Measurements from ENCODE around the gene B4GALNT4. TPM values are rescaled to one million over a fixed set of nuclear protein-coding genes. Genes with fewer than 3 reads are reported as not detected.
"Not testable (repeated sequence)": the region's sequence is repeated elsewhere in the genome, so short reads cannot be mapped to it uniquely, and the experiment has no call there.

Gene B4GALNT4
- total and polyA plus RNA-seq, 2 of the 13 experiments (the other 11 are each of a cell fraction or from before 2014, with no cell fraction given), result 30.5 to 50.1 TPM

DNA sequence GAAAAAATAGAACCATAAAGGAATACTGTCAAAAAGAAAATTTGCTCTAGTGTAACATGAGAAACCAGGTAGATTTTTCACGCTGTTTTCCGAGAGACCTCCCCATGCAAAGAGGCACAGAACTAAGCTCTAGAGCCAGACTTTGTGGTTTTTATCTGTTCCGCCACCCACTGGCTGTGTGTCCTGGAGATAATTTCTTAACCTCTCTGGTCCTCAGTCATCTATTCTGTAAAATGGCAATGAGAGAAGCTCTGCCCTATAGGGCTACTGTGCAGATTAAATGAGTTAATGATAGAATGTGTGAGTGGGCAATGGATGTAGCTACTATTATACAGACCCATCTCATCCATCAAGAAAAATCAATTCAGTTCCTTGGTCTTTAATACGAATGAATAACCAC, 54.9 kb downstream of the B4GALNT4 start:
- WGBS (ENCODE audit: low lambda C conversion rate), result 96% methylated on average over 4 of the region's 4 CpGs
- Histone ChIP-seq H3K9me3 (ENCODE audit: low read length) (no peaks in the 10 kb centered on the region), H4K20me1 (ENCODE audit: insufficient read depth, low read length) (no peaks in the 10 kb centered on the region), H3K9ac (ENCODE audit: insufficient read depth, low read depth, low read length) (no peak overlapping the region), H3K27ac (ENCODE audit: extremely low read length, insufficient read depth, low read length) (no peak overlapping the region), H3K4me1 (ENCODE audit: insufficient read depth, low read length) (no peaks in the 10 kb centered on the region), H3K79me2 (ENCODE audit: insufficient read depth, low read length) (no peaks in the 10 kb centered on the region), H3K27me3 (ENCODE audit: control insufficient read depth in 1 of 2, insufficient read depth in 2 of 2, low read length in 2 of 2) (no peaks in the 10 kb centered on the region), H3K4me3 (replicated peaks in 1 of 3; ENCODE audit: insufficient read depth in 1 of 3, low read depth in 2 of 3, low read length in 3 of 3) (no peak overlapping the region), H3K4me2 (ENCODE audit: low read depth, low read length) (no peak overlapping the region), H2AFZ (ENCODE audit: low read length) (no peak overlapping the region), H3K36me3 (replicated peaks in 1 of 2; ENCODE audit: control insufficient read depth in 1 of 2, insufficient read depth in 2 of 2, low read length in 2 of 2) (no peaks in the 10 kb centered on the region)
- no peak for TF ChIP-seq MEIS1 (CRISPR knock-in tag; IDR thresholded peaks at IDR 0.05; ENCODE audit: borderline replicate concordance)
- TF ChIP-seq ZNF768 (CRISPR knock-in tag; IDR thresholded peaks at IDR 0.05), result peak; percentile 61; the same call in 1 of the 2 replicates
- BruUV-seq (replicated peaks), result no TSS peak
- ATAC-seq (no peak), DNase-seq (ENCODE audit: low spot score) (no peak), FAIRE-seq (no peak)
- CTCF ChIA-PET (ENCODE audit: low intra/inter-chr PET ratio, low total read pairs), result no interaction called here
- intact Hi-C loops (cut with micrococcal nuclease; ENCODE audit: unreplicated experiment) (no loop called here), in situ Hi-C loops (cut with HindIII; ENCODE audit: extremely low pct_ligation_motif_present, low pct_unique_long_range_greater_than_20kb) (no loop called here)
- POLR2A ChIA-PET, result no interaction called here

DNA sequence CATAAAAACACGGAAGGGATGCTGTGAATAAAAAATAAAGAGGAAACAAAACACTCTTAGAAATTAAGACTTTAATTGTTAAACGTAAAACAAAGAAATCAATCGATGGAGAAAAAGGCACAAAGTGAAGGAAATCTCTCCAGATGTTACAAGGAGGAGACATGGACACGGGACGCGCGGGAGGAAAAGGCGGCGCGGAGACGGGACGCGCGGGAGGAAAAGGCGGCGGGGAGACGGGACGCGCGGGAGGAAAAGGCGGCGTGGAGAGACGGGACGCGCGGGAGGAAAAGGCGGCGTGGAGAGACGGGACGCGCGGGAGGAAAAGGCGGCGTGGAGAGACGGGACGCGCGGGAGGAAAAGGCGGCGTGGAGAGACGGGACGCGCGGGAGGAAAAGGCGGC, 55.5 kb downstream of the B4GALNT4 start:
- H3K9ac ChIP-seq (ENCODE audit: insufficient read depth, low read depth, low read length); in situ Hi-C loops (cut with HindIII; ENCODE audit: extremely low pct_ligation_motif_present, low pct_unique_long_range_greater_than_20kb); H3K79me2 ChIP-seq (ENCODE audit: insufficient read depth, low read length); ATAC-seq; H3K27ac ChIP-seq (ENCODE audit: extremely low read length, insufficient read depth, low read length); FAIRE-seq; BruUV-seq (replicated peaks); H3K4me1 ChIP-seq (ENCODE audit: insufficient read depth, low read length); H3K27me3 ChIP-seq (ENCODE audit: control insufficient read depth in 1 of 2, insufficient read depth in 2 of 2, low read length in 2 of 2); CTCF ChIA-PET (ENCODE audit: low intra/inter-chr PET ratio, low total read pairs); H3K4me2 ChIP-seq (ENCODE audit: low read depth, low read length); H3K9me3 ChIP-seq (ENCODE audit: low read length); DNase-seq (ENCODE audit: low spot score); H2AFZ ChIP-seq (ENCODE audit: low read length); POLR2A ChIA-PET; H4K20me1 ChIP-seq (ENCODE audit: insufficient read depth, low read length); H3K36me3 ChIP-seq (replicated peaks in 1 of 2; ENCODE audit: control insufficient read depth in 1 of 2, insufficient read depth in 2 of 2, low read length in 2 of 2); H3K4me3 ChIP-seq (replicated peaks in 1 of 3; ENCODE audit: insufficient read depth in 1 of 3, low read depth in 2 of 3, low read length in 3 of 3); intact Hi-C loops (cut with micrococcal nuclease; ENCODE audit: unreplicated experiment): not testable (repeated sequence)
- 96% methylated on average over 36 of the region's 45 CpGs for WGBS (ENCODE audit: low lambda C conversion rate)

DNA sequence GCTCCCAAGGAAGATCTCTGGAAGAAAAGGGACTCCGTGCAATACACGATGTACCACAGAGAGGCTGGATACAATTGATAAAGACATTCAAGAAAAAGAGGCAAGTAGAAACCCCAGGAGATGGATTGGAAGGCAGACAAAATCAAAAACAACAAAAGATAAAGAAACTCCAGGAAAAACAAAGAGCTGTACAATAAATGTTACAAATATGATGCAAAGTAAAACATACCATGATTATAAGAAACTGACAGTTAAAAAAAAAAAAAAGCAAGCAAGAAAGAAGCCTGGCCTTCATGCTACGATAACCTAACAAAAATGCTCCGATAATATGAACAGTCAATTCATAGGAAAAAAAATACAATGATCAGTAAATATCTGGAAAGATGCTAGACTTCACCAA, 56.0 kb downstream of the B4GALNT4 start:
- WGBS (ENCODE audit: low lambda C conversion rate), result 87% methylated on average over 4 of the region's 4 CpGs
- no peaks in the 10 kb centered on the region for H3K27me3 ChIP-seq (ENCODE audit: control insufficient read depth in 1 of 2, insufficient read depth in 2 of 2, low read length in 2 of 2)
- no peaks in the 10 kb centered on the region for H4K20me1 ChIP-seq (ENCODE audit: insufficient read depth, low read length)
- H3K4me2 ChIP-seq (ENCODE audit: low read depth, low read length), result no peak overlapping the region
- no TSS peak for BruUV-seq (replicated peaks)
- ChIA-PET CTCF (ENCODE audit: low intra/inter-chr PET ratio, low total read pairs) (no interaction called here), POLR2A (no interaction called here)
- DNase-seq (ENCODE audit: low spot score) (no peak), ATAC-seq (no peak), FAIRE-seq (no peak)
- in situ Hi-C loops (cut with HindIII; ENCODE audit: extremely low pct_ligation_motif_present, low pct_unique_long_range_greater_than_20kb), result no loop called here
- H3K9me3 ChIP-seq (ENCODE audit: low read length), result no peaks in the 10 kb centered on the region
- no peak overlapping the region for H2AFZ ChIP-seq (ENCODE audit: low read length)
- H3K4me1 ChIP-seq (ENCODE audit: insufficient read depth, low read length), result no peaks in the 10 kb centered on the region
- H3K79me2 ChIP-seq (ENCODE audit: insufficient read depth, low read length), result no peaks in the 10 kb centered on the region
- intact Hi-C loops (cut with micrococcal nuclease; ENCODE audit: unreplicated experiment), result no loop called here
- no peak overlapping the region for H3K27ac ChIP-seq (ENCODE audit: extremely low read length, insufficient read depth, low read length)
- H3K36me3 ChIP-seq (replicated peaks in 1 of 2; ENCODE audit: control insufficient read depth in 1 of 2, insufficient read depth in 2 of 2, low read length in 2 of 2), result no peaks in the 10 kb centered on the region
- no peak overlapping the region for H3K4me3 ChIP-seq (replicated peaks in 1 of 3; ENCODE audit: insufficient read depth in 1 of 3, low read depth in 2 of 3, low read length in 3 of 3)
- no peak overlapping the region for H3K9ac ChIP-seq (ENCODE audit: insufficient read depth, low read depth, low read length)
- TF ChIP-seq IRX3 (CRISPR knock-in tag; IDR thresholded peaks at IDR 0.05; ENCODE audit: borderline replicate concordance, low read depth) (no peak), SMAD9 (CRISPR knock-in tag; IDR thresholded peaks at IDR 0.05) (no peak), MTA1 (CRISPR knock-in tag; IDR thresholded peaks at IDR 0.05; ENCODE audit: borderline replicate concordance) (no peak), RARG (CRISPR knock-in tag; IDR thresholded peaks at IDR 0.05; ENCODE audit: low read depth) (no peak), KAT7 (CRISPR knock-in tag; IDR thresholded peaks at IDR 0.05; ENCODE audit: borderline replicate concordance) (no peak), GABPB1 (CRISPR knock-in tag; IDR thresholded peaks at IDR 0.05) (no peak), ZNF703 (CRISPR knock-in tag; IDR thresholded peaks at IDR 0.05; ENCODE audit: borderline replicate concordance) (no peak), ZNF790 (CRISPR knock-in tag; IDR thresholded peaks at IDR 0.05; ENCODE audit: borderline replicate concordance) (no peak), SALL2 (CRISPR knock-in tag; IDR thresholded peaks at IDR 0.05) (no peak)
- TF ChIP-seq, protein P1, sequence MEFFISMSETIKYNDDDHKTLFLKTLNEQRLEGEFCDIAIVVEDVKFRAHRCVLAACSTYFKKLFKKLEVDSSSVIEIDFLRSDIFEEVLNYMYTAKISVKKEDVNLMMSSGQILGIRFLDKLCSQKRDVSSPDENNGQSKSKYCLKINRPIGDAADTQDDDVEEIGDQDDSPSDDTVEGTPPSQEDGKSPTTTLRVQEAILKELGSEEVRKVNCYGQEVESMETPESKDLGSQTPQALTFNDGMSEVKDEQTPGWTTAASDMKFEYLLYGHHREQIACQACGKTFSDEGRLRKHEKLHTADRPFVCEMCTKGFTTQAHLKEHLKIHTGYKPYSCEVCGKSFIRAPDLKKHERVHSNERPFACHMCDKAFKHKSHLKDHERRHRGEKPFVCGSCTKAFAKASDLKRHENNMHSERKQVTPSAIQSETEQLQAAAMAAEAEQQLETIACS (CRISPR knock-in tag; IDR thresholded peaks at IDR 0.05), result no peak
- TF ChIP-seq, protein P2, sequence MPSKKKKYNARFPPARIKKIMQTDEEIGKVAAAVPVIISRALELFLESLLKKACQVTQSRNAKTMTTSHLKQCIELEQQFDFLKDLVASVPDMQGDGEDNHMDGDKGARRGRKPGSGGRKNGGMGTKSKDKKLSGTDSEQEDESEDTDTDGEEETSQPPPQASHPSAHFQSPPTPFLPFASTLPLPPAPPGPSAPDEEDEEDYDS (CRISPR knock-in tag; IDR thresholded peaks at IDR 0.05), result no peak
